Endothelial cell of umbilical vein (primary cell): ENCODE data around the gene LHFPL2. TPM values are rescaled to one million over a fixed set of nuclear protein-coding genes. Genes with fewer than 3 reads are reported as not detected.

Experiments used
- BruUV-seq: library from RNA; stranded (reverse); fragments of 400-500 nt; replicated peaks from 2 replicates; lab custom pipeline; 2021; lab: Mats Ljungman, UMichigan
- CTCF ChIA-PET: fragments of 300-600, 350-600 bp; sonication (Branson Sonifier 250); formaldehyde crosslinking; loops from one replicate; lab custom pipeline; 2021; ENCODE audit warnings: antibody characterized with exemption, inconsistent platforms; lab: Charles Lee
- POLR2A ChIA-PET: fragments of 300-600, 350-600 bp; sonication (Branson Sonifier 250); formaldehyde crosslinking; loops from one replicate; lab custom pipeline; 2021; ENCODE audit warnings: antibody characterized with exemption, inconsistent platforms; lab: Charles Lee
- DNase-seq: peaks from one replicate; pipeline ENCODE4 v3.0.0-alpha.2; 2011; ENCODE audit warnings: low read depth, low spot score
- FAIRE-seq: peaks from 2 replicates; lab custom pipeline; 2011; peaks lifted over from hg19 to GRCh38; lab: Jason Lieb, UNC
- H2AFZ ChIP-seq: 2 replicates; pipeline ENCODE4 v1.6.0; 2012; ENCODE audit warnings: low read depth, low read length, control low read depth, inconsistent platforms
- H3K27ac ChIP-seq: 2 replicates; pipeline ENCODE4 v1.5.1; 2011; ENCODE audit warnings: low read depth, mild to moderate bottlenecking, control low read depth, low read length, moderate library complexity; ENCODE audit not compliant: insufficient read depth
- H3K27me3 ChIP-seq, 2 experiments: 2 replicates each; pipeline versions ENCODE4 v1.6.0 to v1.6.1; 2011; ENCODE audit warnings: low read length in 2 of 2, mixed read lengths in 1 of 2; ENCODE audit not compliant: control insufficient read depth in 2 of 2, insufficient read depth in 2 of 2
- H3K36me3 ChIP-seq, 2 experiments: 2 replicates in 1 of 2; 3 replicates in 1 of 2; pipeline ENCODE4 v1.5.1; 2011; ENCODE audit warnings: low read length in 2 of 2, mild to moderate bottlenecking in 1 of 2, moderate library complexity in 1 of 2; ENCODE audit not compliant: control insufficient read depth in 2 of 2, insufficient read depth in 2 of 2; ENCODE audit errors: extremely low read depth in 1 of 2
- H3K4me1 ChIP-seq: 3 replicates; pipeline ENCODE4 v1.5.1; 2011; ENCODE audit warnings: mild to moderate bottlenecking, low read length; ENCODE audit not compliant: control insufficient read depth, insufficient read depth; ENCODE audit errors: extremely low read depth
- H3K4me2 ChIP-seq: 2 replicates; pipeline ENCODE4 v1.6.1; 2011; ENCODE audit warnings: low read length, control low read depth, mixed read lengths; ENCODE audit not compliant: insufficient read depth
- H3K4me3 ChIP-seq, 3 experiments: fragments of 200-600 bp in 1 of 3; sonication (generic), shearing (Covaris generic) in 1 of 3; replicated peaks in 1 of 3; 2 replicates each; pipeline ENCODE4 v1.5.1; 2011 to 2016; ENCODE audit warnings: control low read depth in 3 of 3, low read length in 3 of 3, mild to moderate bottlenecking in 2 of 3, inconsistent platforms in 1 of 3, low read depth in 1 of 3, moderate library complexity in 1 of 3; ENCODE audit not compliant: insufficient read depth in 1 of 3
- H3K79me2 ChIP-seq: 2 replicates; pipeline ENCODE4 v1.6.0; 2012; ENCODE audit warnings: low read length, inconsistent platforms; ENCODE audit not compliant: control insufficient read depth, insufficient read depth
- H3K9ac ChIP-seq: replicated peaks from 2 replicates; pipeline ENCODE3; 2011; ENCODE audit warnings: low read length, control low read depth; ENCODE audit not compliant: insufficient read depth; ENCODE audit errors: extremely low read depth
- H3K9me1 ChIP-seq: replicated peaks from 3 replicates; pipeline ENCODE4 v1.6.0; 2011; ENCODE audit warnings: mild to moderate bottlenecking, low read length; ENCODE audit not compliant: control insufficient read depth, insufficient read depth; ENCODE audit errors: extremely low read depth
- H3K9me3 ChIP-seq: replicated peaks from 2 replicates; pipeline ENCODE4 v1.5.1; 2012; ENCODE audit warnings: low read length, inconsistent platforms; ENCODE audit not compliant: control insufficient read depth, insufficient read depth
- H4K20me1 ChIP-seq: replicated peaks from 2 replicates; pipeline ENCODE3; 2011; ENCODE audit warnings: mild to moderate bottlenecking, low read length; ENCODE audit not compliant: control insufficient read depth, insufficient read depth; ENCODE audit errors: extremely low read depth
- EZH2 ChIP-seq: IDR thresholded peaks from 2 replicates; pipeline ENCODE4 v1.6.1; 2012; ENCODE audit warnings: borderline replicate concordance, low read depth, mild to moderate bottlenecking, moderate library complexity, low read length, inconsistent platforms; ENCODE audit not compliant: severe bottlenecking
- FOS ChIP-seq: IDR thresholded peaks from 2 replicates; pipeline ENCODE4 v1.6.1; 2011; ENCODE audit warnings: mild to moderate bottlenecking, low read length, moderate library complexity, borderline replicate concordance; ENCODE audit not compliant: insufficient read depth
- GATA2 ChIP-seq: IDR thresholded peaks from 2 replicates; pipeline ENCODE4 v1.7.0; 2011; ENCODE audit warnings: low read depth, mild to moderate bottlenecking, moderate library complexity, mixed read lengths, low read length; ENCODE audit not compliant: insufficient read length, insufficient read depth
- JUN ChIP-seq: IDR thresholded peaks from 2 replicates; pipeline ENCODE4 v1.6.1; 2011; ENCODE audit warnings: borderline replicate concordance, low read depth; ENCODE audit not compliant: insufficient read length, insufficient read depth
- MYC ChIP-seq: IDR thresholded peaks from one replicate; pipeline ENCODE4 v1.6.1; 2011; ENCODE audit warnings: mild to moderate bottlenecking, low read depth, low read length
- POLR2A ChIP-seq: IDR thresholded peaks from 2 replicates; pipeline ENCODE4 v1.6.1; 2012; ENCODE audit warnings: low read depth, mild to moderate bottlenecking, control low read depth, low read length
- POLR2AphosphoS5 ChIP-seq: IDR thresholded peaks from 2 replicates; pipeline ENCODE4 v1.6.1; 2012; ENCODE audit warnings: low read depth, mild to moderate bottlenecking, control low read depth, low read length, moderate library complexity; ENCODE audit not compliant: insufficient read depth
- dilution Hi-C: fragments of 300-500 bp; cut with MboI; formaldehyde crosslinking; loops from one replicate; pipeline ENCODE4 v1.15.0; 2019; ENCODE audit warnings: low sequenced_read_pairs; ENCODE audit not compliant: extremely low pct_ligation_motif_present
- intact Hi-C: fragments of 100-400 bp; cut with micrococcal nuclease; formaldehyde crosslinking; loops from one replicate; pipeline ENCODE4 v1.10.0; 2022
- polyA plus RNA-seq, 4 experiments: library from polyadenylated mRNA; depleted of rRNA in 3 of 4; stranded (reverse) in 3 of 4; unstranded in 1 of 4; fragments of >200 nt; gene quantifications; 2 replicates each; pipeline versions ENCODE4 v1.2.1 to v1.2.3, GENCODE V29; 2011 to 2012; ENCODE audit warnings: missing spikeins in 1 of 4
- total RNA-seq: library from RNA; stranded (reverse); gene quantifications from 2 replicates; pipeline ENCODE4 v1.2.3, GENCODE V29; 2021
- TF ChIP-seq, protein P1 (sequence below), 2 donors: IDR thresholded peaks; 1 replicate in 1 of 2; 2 replicates in 1 of 2; pipeline ENCODE4 v1.5.1; 2011; ENCODE audit warnings: low read length in 2 of 2, mild to moderate bottlenecking in 2 of 2, moderate library complexity in 2 of 2, control low read depth in 1 of 2, inconsistent platforms in 1 of 2, low read depth in 1 of 2; ENCODE audit not compliant: insufficient read depth in 1 of 2; ENCODE audit errors: extremely low read depth in 1 of 2
- TF ChIP-seq, protein P2 (sequence below): IDR thresholded peaks from 2 replicates; pipeline ENCODE4 v1.6.1; 2011; ENCODE audit not compliant: insufficient read depth, insufficient read length

LHFPL2 gene
- total and polyA plus RNA-seq, 2 donors (not counting 3 experiments of a cell fraction or from before 2014, with no cell fraction given) = 9.6 to 36.3 TPM

DNA sequence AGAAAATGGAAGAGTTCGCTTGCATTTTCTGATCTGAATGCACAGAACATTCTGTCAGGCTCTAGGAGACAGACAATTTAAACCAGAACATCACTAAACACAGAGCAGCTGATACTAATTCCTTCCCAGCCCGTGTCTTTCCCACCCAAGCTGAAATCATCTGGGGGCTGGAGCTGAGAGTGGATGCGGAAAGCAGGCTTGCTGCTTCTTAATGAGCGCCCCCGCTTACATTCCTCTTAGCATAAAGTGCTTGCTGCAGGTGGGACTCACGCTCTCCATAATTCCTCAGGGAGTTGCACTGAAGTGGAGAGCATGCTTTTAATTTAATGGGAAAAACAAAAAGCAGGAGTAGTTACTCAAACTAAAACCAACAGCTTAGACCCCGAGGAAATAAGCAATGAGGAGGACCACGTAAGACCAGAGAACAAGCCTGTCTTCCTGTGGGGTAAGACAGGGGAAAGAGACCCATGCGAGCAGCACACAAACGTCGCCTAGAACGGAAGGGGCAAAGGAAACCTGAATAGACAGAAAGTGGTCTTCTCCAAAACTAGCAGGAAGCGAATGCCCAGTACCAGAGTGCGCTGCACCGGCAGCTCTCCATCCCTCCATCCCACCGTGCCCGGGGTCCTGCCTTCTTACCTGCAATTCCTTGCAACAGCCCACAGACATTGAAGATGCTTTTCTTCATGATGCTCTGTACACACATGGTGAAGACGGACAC lies 139.3 kb downstream of the LHFPL2 start:
- CTCF ChIA-PET = interaction anchor here (1.4 to 6.4 kb wide), 5 partner anchors 13 to 36 kb away, joined by 4 to 26 read pairs (median 9); no protein-coding TSS in a partner anchor
- BruUV-seq = no TSS peak
- peaks cover 21% of the 10 kb centered on the region for H3K4me1 ChIP-seq
- FAIRE-seq (no peak), DNase-seq (no peak)
- peaks cover 0 to 4% of the 10 kb centered on the region in 2 experiments for H3K36me3 ChIP-seq
- no peaks in the 10 kb centered on the region for H3K9me3 ChIP-seq
- H3K9me1 ChIP-seq = no peaks in the 10 kb centered on the region
- no peak overlapping the region for H2AFZ ChIP-seq
- H3K4me2 ChIP-seq = no peak overlapping the region
- POLR2A ChIA-PET = no interaction called here
- no peak overlapping the region for H3K9ac ChIP-seq
- TF ChIP-seq JUN = no peak
- no peak for TF ChIP-seq FOS
- TF ChIP-seq POLR2AphosphoS5 = no peak
- TF ChIP-seq MYC = no peak
- no peak for TF ChIP-seq GATA2
- TF ChIP-seq, protein P1, sequence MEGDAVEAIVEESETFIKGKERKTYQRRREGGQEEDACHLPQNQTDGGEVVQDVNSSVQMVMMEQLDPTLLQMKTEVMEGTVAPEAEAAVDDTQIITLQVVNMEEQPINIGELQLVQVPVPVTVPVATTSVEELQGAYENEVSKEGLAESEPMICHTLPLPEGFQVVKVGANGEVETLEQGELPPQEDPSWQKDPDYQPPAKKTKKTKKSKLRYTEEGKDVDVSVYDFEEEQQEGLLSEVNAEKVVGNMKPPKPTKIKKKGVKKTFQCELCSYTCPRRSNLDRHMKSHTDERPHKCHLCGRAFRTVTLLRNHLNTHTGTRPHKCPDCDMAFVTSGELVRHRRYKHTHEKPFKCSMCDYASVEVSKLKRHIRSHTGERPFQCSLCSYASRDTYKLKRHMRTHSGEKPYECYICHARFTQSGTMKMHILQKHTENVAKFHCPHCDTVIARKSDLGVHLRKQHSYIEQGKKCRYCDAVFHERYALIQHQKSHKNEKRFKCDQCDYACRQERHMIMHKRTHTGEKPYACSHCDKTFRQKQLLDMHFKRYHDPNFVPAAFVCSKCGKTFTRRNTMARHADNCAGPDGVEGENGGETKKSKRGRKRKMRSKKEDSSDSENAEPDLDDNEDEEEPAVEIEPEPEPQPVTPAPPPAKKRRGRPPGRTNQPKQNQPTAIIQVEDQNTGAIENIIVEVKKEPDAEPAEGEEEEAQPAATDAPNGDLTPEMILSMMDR (IDR thresholded peaks at IDR 0.05; ENCODE audit: extremely low read depth in 1 of 2, insufficient read depth in 1 of 2, low read depth in 1 of 2, low read length in 2 of 2) = no peak
- TF ChIP-seq POLR2A = no peak
- TF ChIP-seq, protein P2, sequence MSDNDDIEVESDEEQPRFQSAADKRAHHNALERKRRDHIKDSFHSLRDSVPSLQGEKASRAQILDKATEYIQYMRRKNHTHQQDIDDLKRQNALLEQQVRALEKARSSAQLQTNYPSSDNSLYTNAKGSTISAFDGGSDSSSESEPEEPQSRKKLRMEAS = no peak
- TF ChIP-seq EZH2 = no peak
- dilution Hi-C loops (no loop called here), intact Hi-C loops (no loop called here)
- no peaks in the 10 kb centered on the region for H4K20me1 ChIP-seq
- H3K27me3 ChIP-seq = no peaks in the 10 kb centered on the region
- H3K4me3 ChIP-seq = no peak overlapping the region
- no peak overlapping the region for H3K27ac ChIP-seq
- no peaks in the 10 kb centered on the region for H3K79me2 ChIP-seq
